Stimulated activated effector memory CD8-positive, alpha-beta T cell treated with anti-CD3 and anti-CD28 coated beads, Interleukin-12 subunit alpha, Interleukin-12 subunit beta, amount 100 ng/mL, for 72 hours (primary cell): ENCODE data around the gene GSE1.
A peak's percentile ranks its signal among the peaks of the same experiment; 100 is the strongest.

Experiments used
- ATAC-seq: fragments of 150-1000 bp; cut with Tn5 transposase; 2 replicates; pipeline ENCODE4 v1.10.0; 2021
- DNase-seq, 2 donors: peaks; one replicate each; pipeline ENCODE4 v3.0.0; 2021 to 2022; ENCODE audit warnings: low spot score in 2 of 2
- H3K27ac Mint-ChIP-seq: one replicate; pipeline ENCODE4 v1.8.0; 2022; ENCODE audit warnings: mild to moderate bottlenecking, mixed read lengths
- H3K36me3 Mint-ChIP-seq: one replicate; pipeline ENCODE4 v1.8.0; 2022; ENCODE audit warnings: mild to moderate bottlenecking, mixed read lengths
- H3K4me1 Mint-ChIP-seq: one replicate; pipeline ENCODE4 v1.8.0; 2022; ENCODE audit warnings: mixed read lengths
- H3K4me3 Mint-ChIP-seq: one replicate; pipeline ENCODE4 v1.8.0; 2022; ENCODE audit warnings: mild to moderate bottlenecking, mixed read lengths
- H3K9me3 Mint-ChIP-seq: one replicate; pipeline ENCODE4 v1.8.0; 2022; ENCODE audit warnings: mixed read lengths

The GSE1 gene

DNA sequence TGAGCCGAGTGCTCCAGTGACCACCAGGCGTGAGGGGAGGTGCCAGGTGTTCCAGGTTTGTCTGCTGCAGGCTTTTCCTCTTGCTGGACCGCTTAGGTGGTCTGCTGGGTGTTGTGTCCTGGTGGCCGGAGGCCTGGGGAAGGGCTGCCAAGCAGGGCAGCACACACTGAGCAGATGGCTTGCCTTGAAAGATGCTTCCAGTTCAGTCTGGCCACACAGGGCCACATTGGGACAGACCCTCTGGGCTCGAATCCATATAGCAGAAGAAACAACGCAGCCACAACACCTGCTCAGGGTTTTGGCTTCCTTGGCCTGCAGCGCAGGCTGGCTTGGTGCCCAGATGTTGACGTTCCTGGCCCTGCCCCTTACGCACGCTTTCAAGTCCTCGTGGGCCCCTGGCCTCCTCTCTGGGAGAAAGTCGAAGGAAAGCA, 50.8 kb downstream of the GSE1 start:
- Mint-ChIP-seq H3K36me3 (peaks cover 87% of the 10 kb centered on the region), H3K4me3 (no peak overlapping the region), H3K27ac (no peak overlapping the region), H3K4me1 (no peaks in the 10 kb centered on the region), H3K9me3 (no peaks in the 10 kb centered on the region)
- no peak for DNase-seq
- ATAC-seq: no peak

DNA sequence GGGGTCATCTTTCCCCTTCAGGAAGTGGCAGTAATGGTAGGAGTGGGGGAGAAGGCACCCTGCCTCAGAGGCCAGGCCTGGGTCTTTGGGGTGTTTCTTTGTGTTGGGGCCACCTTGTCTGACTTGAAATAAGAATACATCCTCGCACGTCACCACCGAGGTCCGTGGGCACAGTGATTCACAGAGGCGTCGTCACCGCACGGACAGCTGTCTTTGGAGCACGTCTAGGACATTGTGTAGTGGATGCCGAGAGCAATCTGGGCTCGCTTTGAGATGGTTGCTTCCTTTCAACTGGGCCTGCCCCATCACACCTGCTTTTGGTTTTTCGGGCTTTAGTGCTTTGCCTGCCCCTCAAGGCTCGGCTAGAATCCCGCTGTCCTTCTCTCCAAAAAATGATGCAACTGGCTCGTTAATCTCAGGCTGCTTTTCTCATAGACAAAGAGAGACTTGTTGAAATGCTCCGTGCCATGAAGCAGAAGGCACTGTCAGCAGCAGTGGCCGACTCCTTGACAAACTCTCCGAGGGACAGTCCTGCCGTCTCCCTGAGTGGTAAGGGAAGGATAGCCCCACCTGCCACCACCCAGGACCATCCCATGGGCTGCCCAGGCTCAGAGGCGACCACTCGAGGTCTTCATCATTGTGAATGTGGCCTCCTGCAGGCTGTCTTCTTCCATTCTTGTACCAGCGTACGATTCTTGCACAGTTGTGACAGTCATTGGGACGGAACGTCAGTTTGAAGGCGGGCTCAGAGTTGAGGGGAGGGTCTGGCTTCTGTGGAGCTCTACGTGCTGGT, 51.7 kb downstream of the GSE1 start:
- no peak overlapping the region for H3K27ac Mint-ChIP-seq
- peaks cover 90% of the 10 kb centered on the region for H3K36me3 Mint-ChIP-seq
- no peak overlapping the region for H3K4me3 Mint-ChIP-seq
- no peaks in the 10 kb centered on the region for H3K9me3 Mint-ChIP-seq
- no peak for DNase-seq
- H3K4me1 Mint-ChIP-seq: no peaks in the 10 kb centered on the region
- no peak for ATAC-seq

- H3K27ac Mint-ChIP-seq: peak overlapping the region; percentile 82
- no peak overlapping the region for H3K4me3 Mint-ChIP-seq
- peaks cover 90% of the 10 kb centered on the region for H3K36me3 Mint-ChIP-seq
- no peaks in the 10 kb centered on the region for H3K4me1 Mint-ChIP-seq
- no peaks in the 10 kb centered on the region for H3K9me3 Mint-ChIP-seq
- ATAC-seq (no peak), DNase-seq (no peak)
Observed at GRCh38 chr16:85665373-85665740, 52.2 kb downstream of the GSE1 start.

GRCh38 chr16:85665929-85666328, 52.8 kb downstream of the GSE1 start:
- Mint-ChIP-seq H3K4me1 (no peaks in the 10 kb centered on the region), H3K4me3 (no peak overlapping the region), H3K27ac (peak overlapping the region; percentile 82), H3K9me3 (no peaks in the 10 kb centered on the region), H3K36me3 (peaks cover 91% of the 10 kb centered on the region)
- ATAC-seq (no peak), DNase-seq (no peak)

DNA sequence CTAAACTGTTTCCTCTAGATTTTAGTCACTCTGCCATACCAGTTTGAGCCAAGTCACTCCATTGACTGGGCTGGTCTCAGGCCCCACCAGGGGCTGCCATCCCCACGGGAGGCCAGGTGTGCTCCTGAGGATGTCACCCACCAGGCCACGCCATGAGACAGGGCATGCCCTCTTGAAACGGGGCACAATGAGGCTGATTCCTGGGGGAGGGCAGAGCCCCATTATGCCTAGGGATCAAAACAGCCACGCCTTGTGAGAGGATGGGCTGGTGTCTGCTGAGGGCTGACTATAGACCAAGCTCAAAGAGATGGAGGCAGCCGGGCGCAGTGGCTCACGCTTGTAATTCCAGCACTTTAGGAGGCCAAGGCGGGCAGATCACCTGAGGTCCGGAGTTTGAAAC, 54.1 kb downstream of the GSE1 start:
- Mint-ChIP-seq H3K4me3 (no peak overlapping the region), H3K9me3 (no peaks in the 10 kb centered on the region), H3K4me1 (no peaks in the 10 kb centered on the region), H3K36me3 (peaks cover 95% of the 10 kb centered on the region), H3K27ac (peak overlapping the region; percentile 37)
- DNase-seq: no peak
- ATAC-seq: no peak

DNA sequence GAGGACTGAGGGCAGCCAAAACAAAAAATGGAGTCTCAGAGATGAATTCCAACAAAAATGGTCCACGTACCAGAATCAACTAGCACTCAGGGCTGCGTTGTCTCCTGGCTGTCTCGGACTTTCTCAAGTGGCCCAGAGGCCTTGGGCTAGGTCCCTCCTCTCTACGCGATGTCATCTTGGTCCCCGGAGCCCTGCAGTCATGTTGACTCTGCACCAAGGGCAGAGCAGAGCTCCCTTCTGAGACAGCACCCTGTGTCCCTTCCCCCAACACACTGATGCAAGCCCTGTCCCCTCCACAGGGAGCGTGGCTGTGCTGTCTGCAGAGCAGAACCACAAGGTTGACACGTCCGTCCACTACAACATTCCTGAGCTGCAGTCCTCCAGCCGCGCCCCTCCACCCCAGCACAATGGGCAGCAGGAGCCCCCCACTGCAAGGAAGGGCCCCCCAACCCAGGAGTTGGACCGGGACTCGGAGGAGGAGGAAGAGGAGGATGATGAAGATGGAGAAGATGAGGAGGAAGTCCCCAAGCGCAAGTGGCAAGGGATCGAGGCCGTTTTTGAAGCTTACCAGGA, 54.8 kb downstream of the GSE1 start:
- Mint-ChIP-seq H3K4me1 (no peaks in the 10 kb centered on the region), H3K36me3 (peaks cover 95% of the 10 kb centered on the region), H3K9me3 (no peaks in the 10 kb centered on the region), H3K27ac (peak overlapping the region; percentile 29), H3K4me3 (no peak overlapping the region)
- no peak for DNase-seq
- ATAC-seq: no peak

GRCh38 chr16:85668676-85669424, 55.7 kb downstream of the GSE1 start:
- DNase-seq: no peak
- peaks cover 95% of the 10 kb centered on the region for H3K36me3 Mint-ChIP-seq
- H3K4me3 Mint-ChIP-seq: no peak overlapping the region
- H3K9me3 Mint-ChIP-seq: no peaks in the 10 kb centered on the region
- H3K4me1 Mint-ChIP-seq: no peaks in the 10 kb centered on the region
- ATAC-seq: peak; percentile 19
- peak overlapping the region; percentile 29 for H3K27ac Mint-ChIP-seq

GRCh38 chr16:85670840-85671239, 57.7 kb downstream of the GSE1 start:
- Mint-ChIP-seq H3K27ac (peak overlapping the region; percentile 29), H3K4me1 (peaks cover 10% of the 10 kb centered on the region), H3K36me3 (peaks cover 95% of the 10 kb centered on the region), H3K4me3 (no peak overlapping the region), H3K9me3 (no peaks in the 10 kb centered on the region)
- DNase-seq: no peak
- no peak for ATAC-seq

DNA sequence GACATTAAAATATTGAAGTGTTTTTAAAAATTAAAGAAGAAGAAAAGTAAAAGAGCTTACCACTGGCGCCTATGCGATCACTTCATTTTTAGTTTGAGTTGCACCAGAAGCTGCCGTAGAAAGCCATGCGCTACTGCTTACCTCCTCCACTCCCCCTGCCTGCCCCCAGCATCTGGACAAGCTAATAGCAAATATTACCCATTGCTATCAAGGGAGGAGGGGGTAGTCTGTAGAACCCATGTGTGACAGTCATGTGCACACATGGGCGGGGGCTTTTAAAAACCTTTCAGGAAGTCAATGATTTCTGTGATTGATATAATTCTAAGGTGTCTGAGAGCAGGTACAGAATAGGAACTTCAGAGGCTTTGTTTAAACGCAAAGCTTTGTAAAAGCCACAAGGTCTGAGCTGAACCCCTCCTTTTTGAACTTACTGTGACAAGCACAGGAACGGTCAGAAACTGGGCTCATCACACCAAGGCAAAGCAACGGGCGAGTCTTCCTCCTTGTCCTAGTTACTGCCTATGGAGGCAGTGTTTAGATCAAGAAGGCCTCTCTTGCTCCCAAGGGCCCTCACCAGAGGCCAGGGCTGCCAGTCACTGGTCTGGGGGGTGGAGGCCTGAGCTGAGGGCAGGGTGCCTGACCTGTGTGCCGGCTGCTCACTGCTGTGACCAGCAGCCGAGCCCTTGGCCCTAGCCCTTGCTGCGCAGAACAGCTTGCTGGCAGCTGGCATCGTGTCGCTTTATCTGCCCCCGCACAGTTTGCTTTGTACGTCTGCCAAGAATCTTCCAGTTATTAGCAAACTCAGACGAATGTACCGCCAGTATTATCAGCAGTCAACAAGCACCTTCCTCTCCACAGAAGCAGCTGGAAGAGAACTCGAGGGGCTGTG, 60.7 kb downstream of the GSE1 start:
- H3K9me3 Mint-ChIP-seq: no peaks in the 10 kb centered on the region
- peaks cover 10% of the 10 kb centered on the region for H3K4me1 Mint-ChIP-seq
- peak overlapping the region; percentile 81 for H3K27ac Mint-ChIP-seq
- H3K4me3 Mint-ChIP-seq: no peak overlapping the region
- no peak for DNase-seq
- no peak for ATAC-seq
- peaks cover 99% of the 10 kb centered on the region for H3K36me3 Mint-ChIP-seq

- DNase-seq: no peak
- no peak overlapping the region for H3K4me3 Mint-ChIP-seq
- H3K4me1 Mint-ChIP-seq: peaks cover 10% of the 10 kb centered on the region
- no peaks in the 10 kb centered on the region for H3K9me3 Mint-ChIP-seq
- no peak for ATAC-seq
- H3K36me3 Mint-ChIP-seq: peaks cover 100% of the 10 kb centered on the region
- H3K27ac Mint-ChIP-seq: peak overlapping the region; percentile 81
Observed at GRCh38 chr16:85674418-85674755, 61.3 kb downstream of the GSE1 start.

GRCh38 chr16:85674828-85675227, 61.7 kb downstream of the GSE1 start:
- peaks cover 10% of the 10 kb centered on the region for H3K4me1 Mint-ChIP-seq
- DNase-seq: no peak
- no peaks in the 10 kb centered on the region for H3K9me3 Mint-ChIP-seq
- no peak overlapping the region for H3K4me3 Mint-ChIP-seq
- no peak for ATAC-seq
- peaks cover 100% of the 10 kb centered on the region for H3K36me3 Mint-ChIP-seq
- peak overlapping the region; percentile 81 for H3K27ac Mint-ChIP-seq

DNA sequence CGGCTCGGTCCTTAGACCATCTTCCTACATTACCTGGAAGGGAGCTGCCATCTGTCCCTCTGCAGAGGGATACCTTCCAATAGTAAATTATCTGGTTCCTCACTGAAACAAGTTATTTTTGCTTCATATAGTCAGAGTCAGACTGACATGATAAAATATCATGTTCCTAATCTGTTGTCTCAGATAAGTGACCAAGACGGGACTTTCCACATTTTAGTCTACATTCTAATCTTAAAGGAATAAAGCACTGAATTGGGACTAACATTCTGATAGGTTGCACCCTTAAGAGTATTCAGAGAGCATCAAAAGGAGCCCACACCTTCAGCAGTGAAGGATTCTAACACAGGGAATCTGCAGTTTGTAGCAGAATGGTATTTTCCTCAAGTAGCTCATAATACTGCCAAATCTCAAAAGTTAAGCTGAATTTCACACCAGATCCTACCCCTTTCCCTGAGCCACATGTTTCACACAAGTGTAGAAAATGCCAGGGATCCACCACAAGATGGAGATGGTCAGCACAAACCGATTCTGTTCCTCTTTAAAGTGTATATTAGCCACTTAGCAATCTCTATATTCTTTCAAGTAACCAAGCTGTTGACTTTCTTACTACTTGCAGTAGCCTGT, 62.2 kb downstream of the GSE1 start:
- Mint-ChIP-seq H3K27ac (peak overlapping the region; percentile 81), H3K4me3 (no peak overlapping the region), H3K9me3 (no peaks in the 10 kb centered on the region), H3K36me3 (peaks cover 100% of the 10 kb centered on the region), H3K4me1 (peaks cover 12% of the 10 kb centered on the region)
- no peak for DNase-seq
- ATAC-seq: no peak

GRCh38 chr16:85676466-85676865, 63.3 kb downstream of the GSE1 start:
- Mint-ChIP-seq H3K9me3 (no peaks in the 10 kb centered on the region), H3K4me3 (no peak overlapping the region), H3K27ac (no peak overlapping the region), H3K4me1 (peaks cover 19% of the 10 kb centered on the region), H3K36me3 (peaks cover 100% of the 10 kb centered on the region)
- DNase-seq (no peak), ATAC-seq (no peak)

GRCh38 chr16:85677383-85677967, 64.4 kb downstream of the GSE1 start:
- Mint-ChIP-seq H3K36me3 (peaks cover 99% of the 10 kb centered on the region), H3K4me3 (no peak overlapping the region), H3K27ac (no peak overlapping the region), H3K4me1 (peaks cover 19% of the 10 kb centered on the region), H3K9me3 (no peaks in the 10 kb centered on the region)
- peak; percentile 42 for ATAC-seq
- no peak for DNase-seq
